Measurements from ENCODE around the gene KIAA0319L.

DNA sequence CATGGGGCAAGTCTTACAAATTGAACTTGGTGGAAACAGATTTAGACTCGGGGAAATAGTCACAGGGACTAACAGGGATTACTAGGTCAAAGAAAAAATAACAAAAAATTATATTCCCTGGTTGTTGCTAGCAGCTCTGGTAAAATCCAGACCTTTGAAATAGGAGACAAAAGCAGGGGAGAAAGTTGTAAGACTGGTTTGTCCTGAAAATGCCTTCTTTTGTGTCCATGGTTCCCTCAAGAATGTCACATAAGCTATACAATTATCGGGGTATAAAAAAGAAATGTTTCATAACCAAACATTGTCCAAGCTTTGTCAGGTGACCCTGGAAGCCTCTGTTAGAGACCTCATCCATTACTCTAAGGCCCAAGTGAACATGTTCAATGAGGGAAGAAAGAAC lies 33.1 kb downstream of the KIAA0319L start:
- TF ChIP-seq, protein P1, sequence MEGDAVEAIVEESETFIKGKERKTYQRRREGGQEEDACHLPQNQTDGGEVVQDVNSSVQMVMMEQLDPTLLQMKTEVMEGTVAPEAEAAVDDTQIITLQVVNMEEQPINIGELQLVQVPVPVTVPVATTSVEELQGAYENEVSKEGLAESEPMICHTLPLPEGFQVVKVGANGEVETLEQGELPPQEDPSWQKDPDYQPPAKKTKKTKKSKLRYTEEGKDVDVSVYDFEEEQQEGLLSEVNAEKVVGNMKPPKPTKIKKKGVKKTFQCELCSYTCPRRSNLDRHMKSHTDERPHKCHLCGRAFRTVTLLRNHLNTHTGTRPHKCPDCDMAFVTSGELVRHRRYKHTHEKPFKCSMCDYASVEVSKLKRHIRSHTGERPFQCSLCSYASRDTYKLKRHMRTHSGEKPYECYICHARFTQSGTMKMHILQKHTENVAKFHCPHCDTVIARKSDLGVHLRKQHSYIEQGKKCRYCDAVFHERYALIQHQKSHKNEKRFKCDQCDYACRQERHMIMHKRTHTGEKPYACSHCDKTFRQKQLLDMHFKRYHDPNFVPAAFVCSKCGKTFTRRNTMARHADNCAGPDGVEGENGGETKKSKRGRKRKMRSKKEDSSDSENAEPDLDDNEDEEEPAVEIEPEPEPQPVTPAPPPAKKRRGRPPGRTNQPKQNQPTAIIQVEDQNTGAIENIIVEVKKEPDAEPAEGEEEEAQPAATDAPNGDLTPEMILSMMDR (conservative IDR thresholded peaks at IDR 0.05) = no peak
- TF ChIP-seq EZH2 (IDR thresholded peaks at IDR 0.05; ENCODE audit: low read depth) = no peak
